Measurements from ENCODE around the gene ZNF366. TPM values are rescaled to one million over a fixed set of nuclear protein-coding genes. Genes with fewer than 3 reads are reported as not detected.

ZNF366 gene
- polyA plus RNA-seq, 2 of the 4 experiments (the other 2 are of a cell fraction) = not detected

GRCh38 chr5:72445969-72446368 is 61.2 kb downstream of the ZNF366 start:
- POLR2A ChIA-PET = no interaction called here
- 0 out of 6 replicates have a peak overlapping the region, but pooled peaks of 1 of the 2 experiments have one; percentile 15 for H3K27ac ChIP-seq
- FAIRE-seq = no peak
- TF ChIP-seq EHMT2 (IDR thresholded peaks at IDR 0.05; ENCODE audit: low read depth) (no peak), HDAC2 (IDR thresholded peaks at IDR 0.05) (no peak)
- H3K4me2 ChIP-seq = no peak overlapping the region
- 83% methylated on average over 2 of the region's 2 CpGs for WGBS (ENCODE audit: missing lambda C conversion rate)
- no peak for ATAC-seq
- no peak for DNase-seq (ENCODE audit: low read depth in 1 of 2, low spot score in 1 of 2)
- CTCF ChIA-PET = interaction anchor here (1.4 to 1.5 kb wide), 2 partner anchors 36 to 78 kb away, joined by 3 read pairs; no protein-coding TSS in a partner anchor
- H3K4me1 ChIP-seq = peaks cover 10% of the 10 kb centered on the region
- no peak overlapping the region for H3K4me3 ChIP-seq
- no peaks in the 10 kb centered on the region for H3K9me3 ChIP-seq

GRCh38 chr5:72443883-72444282 is 63.3 kb downstream of the ZNF366 start:
- no peak overlapping the region for H3K4me2 ChIP-seq
- H3K4me3 ChIP-seq = no peak overlapping the region
- H3K4me1 ChIP-seq = peaks cover 23% of the 10 kb centered on the region
- CTCF ChIA-PET = interaction anchor here (1.2 kb wide), 1 partner anchor 145 kb away, joined by 3 read pairs; no protein-coding TSS in a partner anchor
- 82% methylated on average over 7 of the region's 14 CpGs for WGBS (ENCODE audit: missing lambda C conversion rate)
- H3K9me3 ChIP-seq = no peaks in the 10 kb centered on the region
- DNase-seq (ENCODE audit: low read depth in 1 of 2, low spot score in 1 of 2) (no peak), FAIRE-seq (no peak), ATAC-seq (no peak)
- H3K27ac ChIP-seq = peak overlapping the region in 1 of 2 experiments; percentile 40; a peak in 2 of 6 replicates
- POLR2A ChIA-PET = no interaction called here
- TF ChIP-seq HOXB5 (CRISPR knock-in tag; IDR thresholded peaks at IDR 0.05) (no peak), MAZ (IDR thresholded peaks at IDR 0.05; ENCODE audit: borderline replicate concordance, low read depth, low read length) (no peak), EHF (CRISPR knock-in tag; IDR thresholded peaks at IDR 0.05) (no peak), RAD21 (conservative IDR thresholded peaks at IDR 0.05 in 1 of 2, IDR thresholded peaks at IDR 0.05 in 1 of 2) (no peak), MYC (IDR thresholded peaks at IDR 0.05; ENCODE audit: borderline replicate concordance, low read length) (no peak), E2F6 (IDR thresholded peaks at IDR 0.05; ENCODE audit: borderline replicate concordance, low read depth) (no peak), CTCF (IDR thresholded peaks at IDR 0.05) (no peak), HES2 (IDR thresholded peaks at IDR 0.05) (no peak), NR3C1 (IDR thresholded peaks at IDR 0.05) (no peak), RCOR1 (IDR thresholded peaks at IDR 0.05; ENCODE audit: low read depth, low read length) (no peak), POLR2A (IDR thresholded peaks at IDR 0.05; ENCODE audit: low read length) (no peak)

- peak overlapping the region; percentile 9 to 73; a peak in 4 of 6 replicates for H3K27ac ChIP-seq
These were observed 65.2 kb downstream of the ZNF366 start for GRCh38 chr5:72441862-72442540.

More at GRCh38 chr5:72441862-72442540, 65.2 kb downstream of the ZNF366 start:
- peak; percentile 55 to 71; a peak in 4 of 6 replicates for ATAC-seq
- Histone ChIP-seq H3K4me3 (no peak overlapping the region), H3K4me1 (peaks cover 24% of the 10 kb centered on the region), H3K4me2 (peak overlapping the region; percentile 22; the same call in 2 of the 3 replicates), H3K9me3 (no peaks in the 10 kb centered on the region)
- peak; percentile 34 to 54 for DNase-seq (ENCODE audit: low read depth in 1 of 2, low spot score in 1 of 2)
- TF ChIP-seq ATOH8 (CRISPR knock-in tag; IDR thresholded peaks at IDR 0.05; ENCODE audit: low read depth) (no peak), MAFK (IDR thresholded peaks at IDR 0.05; ENCODE audit: partially characterized antibody) (peak; percentile 39), FOSL2 (IDR thresholded peaks at IDR 0.05) (no peak), FOSL2 (CRISPR knock-in tag; IDR thresholded peaks at IDR 0.05) (peak; percentile 71), EP300 (IDR thresholded peaks at IDR 0.05) (no peak), HOXA7 (CRISPR knock-in tag; IDR thresholded peaks at IDR 0.05) (no peak)
- 87% methylated on average over 3 of the region's 3 CpGs for WGBS (ENCODE audit: missing lambda C conversion rate)
- no peak for FAIRE-seq
- ChIA-PET CTCF (interaction anchor here (0.6 to 1.4 kb wide), 2 partner anchors 10 to 62 kb away, joined by 3 to 4 read pairs; no protein-coding TSS in a partner anchor), POLR2A (no interaction called here)

Data from A549 (cell line).